Caco-2 (cell line): ENCODE measurements around the gene ABLIM2. TPM values are rescaled to one million over a fixed set of nuclear protein-coding genes. Genes with fewer than 3 reads are reported as not detected.

Experiments used
- BruUV-seq: library from RNA; stranded (reverse); fragments of 400-500 nt; replicated peaks from 2 replicates; lab custom pipeline; 2021; lab: Mats Ljungman, UMichigan
- CTCF ChIA-PET: fragments of 300-600 bp; sonication (Branson Sonifier 250); formaldehyde crosslinking; loops from one replicate; lab custom pipeline; 2022; ENCODE audit warnings: antibody characterized with exemption; lab: Charles Lee
- POLR2A ChIA-PET: fragments of 300-600 bp; sonication (Branson Sonifier 250); formaldehyde crosslinking; loops from one replicate; lab custom pipeline; 2022; ENCODE audit warnings: antibody characterized with exemption; lab: Charles Lee
- DNase-seq, 2 experiments: peaks; one replicate each; pipeline versions ENCODE4 v3.0.0 to v3.0.0-alpha.2; 2020 to 2022
- H3K27me3 ChIP-seq: replicated peaks from 2 replicates; pipeline ENCODE4 v1.6.0; 2011; ENCODE audit warnings: low read length; ENCODE audit not compliant: control insufficient read depth, insufficient read depth
- H3K36me3 ChIP-seq: 2 replicates; pipeline ENCODE4 v1.5.1; 2011; ENCODE audit warnings: low read length; ENCODE audit not compliant: control insufficient read depth, insufficient read depth
- H3K4me1 ChIP-seq: fragments of 250-450 bp; sonication (Bioruptor Pico); 2 replicates; pipeline ENCODE4 v1.5.1; 2020; ENCODE audit warnings: mild to moderate bottlenecking
- H3K4me3 ChIP-seq: 2 replicates; pipeline ENCODE4 v1.5.1; 2011; ENCODE audit warnings: low read depth, mild to moderate bottlenecking, control low read depth, low read length
- H3K9me3 ChIP-seq: fragments of 250-450 bp; sonication (Bioruptor Pico); 2 replicates; pipeline ENCODE4 v1.5.1; 2020; ENCODE audit warnings: mild to moderate bottlenecking, moderate library complexity
- H3K27ac Mint-ChIP-seq: one replicate; pipeline ENCODE4 v1.8.0; 2022; ENCODE audit warnings: mixed read lengths; ENCODE audit not compliant: unreplicated experiment
- H3K27me3 Mint-ChIP-seq: one replicate; pipeline ENCODE4 v1.8.0; 2022; ENCODE audit warnings: mixed read lengths; ENCODE audit not compliant: insufficient read depth, unreplicated experiment
- H3K36me3 Mint-ChIP-seq: one replicate; pipeline ENCODE4 v1.8.0; 2022; ENCODE audit warnings: mild to moderate bottlenecking, mixed read lengths; ENCODE audit not compliant: insufficient read depth, unreplicated experiment
- H3K4me1 Mint-ChIP-seq: one replicate; pipeline ENCODE4 v1.8.0; 2022; ENCODE audit warnings: low read depth, mixed read lengths; ENCODE audit not compliant: unreplicated experiment
- H3K4me3 Mint-ChIP-seq: one replicate; pipeline ENCODE4 v1.8.0; 2022; ENCODE audit warnings: mild to moderate bottlenecking, moderate library complexity, mixed read lengths; ENCODE audit not compliant: unreplicated experiment
- H3K9me3 Mint-ChIP-seq: one replicate; pipeline ENCODE4 v1.8.0; 2022; ENCODE audit warnings: mixed read lengths; ENCODE audit not compliant: unreplicated experiment
- intact Hi-C: fragments of 100-400 bp; cut with micrococcal nuclease; formaldehyde crosslinking; loops from one replicate; pipeline ENCODE4 v1.10.0; 2022; ENCODE audit not compliant: unreplicated experiment
- total RNA-seq: library from RNA; stranded (reverse); gene quantifications from 2 replicates; pipeline ENCODE4 v1.2.3, GENCODE V29; 2022
- TF ChIP-seq, protein P1 (sequence below), 2 experiments: fragments of 200-600 bp in 1 of 2; IDR thresholded peaks; 1 replicate in 1 of 2; 2 replicates in 1 of 2; pipeline versions ENCODE4 v1.5.1 to v1.8.0; 2011 to 2022; ENCODE audit warnings: antibody characterized with exemption in 1 of 2, control low read depth in 1 of 2, inconsistent platforms in 1 of 2, low read depth in 1 of 2, low read length in 1 of 2, mild to moderate bottlenecking in 1 of 2, moderate library complexity in 1 of 2; ENCODE audit not compliant: insufficient read depth in 1 of 2, severe bottlenecking in 1 of 2, unreplicated experiment in 1 of 2

The ABLIM2 gene
- total RNA-seq, 1 experiment from 2014 or later, result 0.23 TPM

DNA sequence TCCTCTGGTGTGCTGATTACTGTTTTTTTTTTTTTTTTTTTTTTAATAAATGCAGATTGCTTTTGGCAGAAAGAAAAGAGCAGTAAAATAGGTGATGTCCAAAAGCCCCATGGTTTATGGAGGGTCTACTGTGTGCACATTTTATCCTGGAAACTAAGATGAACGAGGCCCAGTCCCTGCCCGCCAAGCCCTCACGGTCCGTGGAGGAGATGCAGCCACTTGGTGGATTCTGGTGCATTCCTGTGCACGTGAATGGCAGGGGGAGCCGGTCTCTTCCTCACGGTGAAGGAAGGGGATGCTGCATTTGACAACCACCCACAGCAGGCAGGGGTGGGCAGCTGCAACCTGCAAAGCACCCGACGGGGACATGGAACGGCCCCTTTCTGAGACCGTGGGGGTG, 118.8 kb downstream of the ABLIM2 start:
- BruUV-seq, result no TSS peak
- Histone ChIP-seq H3K9me3 (no peaks in the 10 kb centered on the region), H3K4me3 (no peak overlapping the region), H3K27me3 (no peaks in the 10 kb centered on the region), H3K36me3 (no peaks in the 10 kb centered on the region), H3K4me1 (no peaks in the 10 kb centered on the region)
- peaks cover 5% of the 10 kb centered on the region for H3K36me3 Mint-ChIP-seq
- CTCF ChIA-PET, result no interaction called here
- H3K9me3 Mint-ChIP-seq, result no peaks in the 10 kb centered on the region
- no peak for DNase-seq
- peaks cover 17% of the 10 kb centered on the region for H3K27me3 Mint-ChIP-seq
- POLR2A ChIA-PET, result no interaction called here
- TF ChIP-seq, protein P1, sequence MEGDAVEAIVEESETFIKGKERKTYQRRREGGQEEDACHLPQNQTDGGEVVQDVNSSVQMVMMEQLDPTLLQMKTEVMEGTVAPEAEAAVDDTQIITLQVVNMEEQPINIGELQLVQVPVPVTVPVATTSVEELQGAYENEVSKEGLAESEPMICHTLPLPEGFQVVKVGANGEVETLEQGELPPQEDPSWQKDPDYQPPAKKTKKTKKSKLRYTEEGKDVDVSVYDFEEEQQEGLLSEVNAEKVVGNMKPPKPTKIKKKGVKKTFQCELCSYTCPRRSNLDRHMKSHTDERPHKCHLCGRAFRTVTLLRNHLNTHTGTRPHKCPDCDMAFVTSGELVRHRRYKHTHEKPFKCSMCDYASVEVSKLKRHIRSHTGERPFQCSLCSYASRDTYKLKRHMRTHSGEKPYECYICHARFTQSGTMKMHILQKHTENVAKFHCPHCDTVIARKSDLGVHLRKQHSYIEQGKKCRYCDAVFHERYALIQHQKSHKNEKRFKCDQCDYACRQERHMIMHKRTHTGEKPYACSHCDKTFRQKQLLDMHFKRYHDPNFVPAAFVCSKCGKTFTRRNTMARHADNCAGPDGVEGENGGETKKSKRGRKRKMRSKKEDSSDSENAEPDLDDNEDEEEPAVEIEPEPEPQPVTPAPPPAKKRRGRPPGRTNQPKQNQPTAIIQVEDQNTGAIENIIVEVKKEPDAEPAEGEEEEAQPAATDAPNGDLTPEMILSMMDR (IDR thresholded peaks at IDR 0.05; ENCODE audit: insufficient read depth in 1 of 2, low read depth in 1 of 2, low read length in 1 of 2, severe bottlenecking in 1 of 2, unreplicated experiment in 1 of 2), result no peak
- intact Hi-C loops, result no loop called here
- no peak overlapping the region for H3K27ac Mint-ChIP-seq
- no peak overlapping the region for H3K4me3 Mint-ChIP-seq
- H3K4me1 Mint-ChIP-seq, result no peaks in the 10 kb centered on the region

- peaks cover 5% of the 10 kb centered on the region for H3K36me3 Mint-ChIP-seq
- CTCF ChIA-PET, result no interaction called here
- H3K4me3 Mint-ChIP-seq, result no peak overlapping the region
- H3K9me3 ChIP-seq, result no peaks in the 10 kb centered on the region
- POLR2A ChIA-PET, result no interaction called here
- H3K36me3 ChIP-seq, result no peaks in the 10 kb centered on the region
- H3K4me1 Mint-ChIP-seq, result no peaks in the 10 kb centered on the region
- H3K27ac Mint-ChIP-seq, result no peak overlapping the region
- no peak for DNase-seq
- TF ChIP-seq, protein P1 (IDR thresholded peaks at IDR 0.05; ENCODE audit: insufficient read depth in 1 of 2, low read depth in 1 of 2, low read length in 1 of 2, severe bottlenecking in 1 of 2, unreplicated experiment in 1 of 2), result no peak
- intact Hi-C loops, result no loop called here
- no peak overlapping the region for H3K4me3 ChIP-seq
- no peaks in the 10 kb centered on the region for H3K4me1 ChIP-seq
- H3K27me3 Mint-ChIP-seq, result peaks cover 13% of the 10 kb centered on the region
- no peaks in the 10 kb centered on the region for H3K9me3 Mint-ChIP-seq
- H3K27me3 ChIP-seq, result no peaks in the 10 kb centered on the region
- no TSS peak for BruUV-seq
Measured at GRCh38 chr4:8039290-8039689, 119.3 kb downstream of the ABLIM2 start.

- H3K27me3 Mint-ChIP-seq, result peaks cover 10% of the 10 kb centered on the region
- Histone ChIP-seq H3K4me1 (no peaks in the 10 kb centered on the region), H3K9me3 (no peaks in the 10 kb centered on the region), H3K4me3 (no peak overlapping the region), H3K27me3 (no peaks in the 10 kb centered on the region), H3K36me3 (no peaks in the 10 kb centered on the region)
- POLR2A ChIA-PET, result no interaction called here
- H3K36me3 Mint-ChIP-seq, result peaks cover 5% of the 10 kb centered on the region
- H3K4me1 Mint-ChIP-seq, result no peaks in the 10 kb centered on the region
- DNase-seq, result no peak
- CTCF ChIA-PET, result no interaction called here
- intact Hi-C loops, result no loop called here
- TF ChIP-seq, protein P1 (IDR thresholded peaks at IDR 0.05; ENCODE audit: insufficient read depth in 1 of 2, low read depth in 1 of 2, low read length in 1 of 2, severe bottlenecking in 1 of 2, unreplicated experiment in 1 of 2), result no peak
- H3K27ac Mint-ChIP-seq, result no peak overlapping the region
- no peak overlapping the region for H3K4me3 Mint-ChIP-seq
- no TSS peak for BruUV-seq
- H3K9me3 Mint-ChIP-seq, result no peaks in the 10 kb centered on the region
Measured at GRCh38 chr4:8038719-8039251, 119.8 kb downstream of the ABLIM2 start.
